Testis (tissue), 2 donors: ENCODE results near the gene SHLD1.

Source experiments
- CTCF ChIP-seq, 3 experiments: fragments of 450-650 bp in 2 of 3; fragments of 200-600 bp in 1 of 3; sonication (generic) in 1 of 3; IDR thresholded peaks; one replicate each; pipeline ENCODE4 v1.5.1; 2016 to 2019; ENCODE audit warnings: antibody characterized with exemption in 3 of 3, mild to moderate bottlenecking in 2 of 3, moderate library complexity in 1 of 3
- POLR2A ChIP-seq: fragments of 450-650 bp; IDR thresholded peaks from one replicate; pipeline ENCODE4 v1.6.1; 2017; ENCODE audit warnings: antibody characterized with exemption, mild to moderate bottlenecking, moderate library complexity

GRCh38 chr20:5843054-5843592 lies 92.9 kb downstream of the SHLD1 start:
- TF ChIP-seq POLR2A = no peak
- no peak for TF ChIP-seq CTCF (IDR thresholded peaks at IDR 0.05)
